H9 (cell line): ENCODE measurements around the gene USP9X. TPM values are rescaled to one million over a fixed set of nuclear protein-coding genes. Genes with fewer than 3 reads are reported as not detected.

Experiments used
- DNase-seq: peaks from one replicate; pipeline ENCODE4 v3.0.0-alpha.2; 2017
- H2AFZ ChIP-seq: one replicate; pipeline ENCODE4 v1.6.1; 2013; ENCODE audit warnings: mild to moderate bottlenecking, low read length, control low read depth, moderate library complexity
- H2AK5ac ChIP-seq: 2 replicates; pipeline ENCODE4 v1.6.1; 2013; ENCODE audit warnings: low read length, control low read depth, mixed read lengths; ENCODE audit not compliant: insufficient read length
- H2BK120ac ChIP-seq: one replicate; pipeline ENCODE4 v1.6.1; 2013; ENCODE audit warnings: low read depth, mild to moderate bottlenecking, low read length, control low read depth, inconsistent platforms; ENCODE audit not compliant: poor library complexity, severe bottlenecking
- H2BK12ac ChIP-seq: 2 replicates; pipeline ENCODE4 v1.6.1; 2013; ENCODE audit warnings: low read length, control low read depth, mixed read lengths, low read depth; ENCODE audit not compliant: insufficient read length
- H2BK15ac ChIP-seq: 2 replicates; pipeline ENCODE4 v1.6.1; 2013; ENCODE audit warnings: low read depth, low read length, control low read depth
- H2BK20ac ChIP-seq: one replicate; pipeline ENCODE4 v1.6.1; 2013; ENCODE audit warnings: low read depth, mild to moderate bottlenecking, low read length, control low read depth, inconsistent platforms; ENCODE audit not compliant: poor library complexity, severe bottlenecking
- H2BK5ac ChIP-seq: 2 replicates; pipeline ENCODE4 v1.6.1; 2013; ENCODE audit warnings: low read length, control low read depth, mixed read lengths; ENCODE audit not compliant: insufficient read length
- H3K14ac ChIP-seq: 2 replicates; pipeline ENCODE4 v1.6.1; 2013; ENCODE audit warnings: low read length, control low read depth; ENCODE audit not compliant: insufficient read depth
- H3K18ac ChIP-seq: 2 replicates; pipeline ENCODE4 v1.6.1; 2013; ENCODE audit warnings: low read depth, mild to moderate bottlenecking, mixed read lengths, low read length, control low read depth; ENCODE audit not compliant: insufficient read length
- H3K23ac ChIP-seq: 2 replicates; pipeline ENCODE4 v1.6.1; 2013; ENCODE audit warnings: low read length, control low read depth, mixed read lengths, low read depth; ENCODE audit not compliant: insufficient read length
- H3K23me2 ChIP-seq: 2 replicates; pipeline ENCODE4 v1.6.1; 2013; ENCODE audit warnings: low read depth, mild to moderate bottlenecking, mixed read lengths, low read length, control low read depth; ENCODE audit not compliant: insufficient read length, poor library complexity, severe bottlenecking
- H3K27ac ChIP-seq: 2 replicates; pipeline ENCODE4 v1.5.1; 2013; ENCODE audit warnings: low read length, control low read depth, mixed read lengths, low read depth; ENCODE audit not compliant: insufficient read length
- H3K27me3 ChIP-seq: 2 replicates; pipeline ENCODE4 v1.6.1; 2013; ENCODE audit warnings: low read length, control low read depth, inconsistent platforms; ENCODE audit not compliant: insufficient read depth
- H3K4ac ChIP-seq: 2 replicates; pipeline ENCODE4 v1.6.1; 2013; ENCODE audit warnings: low read depth, mild to moderate bottlenecking, control low read depth, inconsistent platforms, low read length, moderate library complexity
- H3K4me1 ChIP-seq: 2 replicates; pipeline ENCODE4 v1.6.1; 2013; ENCODE audit warnings: low read length, control low read depth, inconsistent platforms; ENCODE audit not compliant: insufficient read depth
- H3K4me2 ChIP-seq: 2 replicates; pipeline ENCODE4 v1.6.1; 2013; ENCODE audit warnings: low read length, control low read depth, mixed read lengths; ENCODE audit not compliant: insufficient read length, insufficient read depth
- H3K56ac ChIP-seq: 2 replicates; pipeline ENCODE4 v1.6.1; 2013; ENCODE audit warnings: low read depth, mild to moderate bottlenecking, mixed read lengths, low read length, control low read depth; ENCODE audit not compliant: insufficient read length
- H3K79me1 ChIP-seq: 2 replicates; pipeline ENCODE4 v1.6.1; 2013; ENCODE audit warnings: low read depth, mild to moderate bottlenecking, moderate library complexity, low read length, control low read depth, inconsistent platforms; ENCODE audit not compliant: insufficient read depth, poor library complexity, severe bottlenecking
- H3K79me2 ChIP-seq: 2 replicates; pipeline ENCODE4 v1.6.1; 2013; ENCODE audit warnings: low read length, control low read depth, inconsistent platforms; ENCODE audit not compliant: insufficient read depth
- H3K9ac ChIP-seq: 2 replicates; pipeline ENCODE4 v1.6.1; 2013; ENCODE audit warnings: low read length, control low read depth, mixed read lengths; ENCODE audit not compliant: insufficient read length; ENCODE audit errors: extremely low read depth
- H3K9me3 ChIP-seq: one replicate; pipeline ENCODE4 v1.6.1; 2013; ENCODE audit warnings: low read depth, low read length, inconsistent platforms; ENCODE audit not compliant: control insufficient read depth
- H3T11ph ChIP-seq: one replicate; pipeline ENCODE4 v1.6.1; 2013; ENCODE audit warnings: mild to moderate bottlenecking, low read length, control low read depth, inconsistent platforms
- H4K20me1 ChIP-seq: one replicate; pipeline ENCODE4 v1.6.1; 2013; ENCODE audit not compliant: control insufficient read depth, insufficient read length, insufficient read depth
- H4K5ac ChIP-seq: 2 replicates; pipeline ENCODE4 v1.6.1; 2013; ENCODE audit warnings: low read depth, mild to moderate bottlenecking, mixed read lengths, low read length, control low read depth; ENCODE audit not compliant: insufficient read length
- H4K8ac ChIP-seq: replicated peaks from 2 replicates; pipeline ENCODE4 v1.6.1; 2013; ENCODE audit warnings: low read length, control low read depth, mixed read lengths, low read depth; ENCODE audit not compliant: insufficient read length
- H4K91ac ChIP-seq: 2 replicates; pipeline ENCODE4 v1.6.1; 2013; ENCODE audit warnings: low read depth, mild to moderate bottlenecking, moderate library complexity, mixed read lengths, low read length, control low read depth; ENCODE audit not compliant: insufficient read length
- H3K27ac Mint-ChIP-seq, 3 experiments: 2 replicates in 2 of 3; 3 replicates in 1 of 3; pipeline ENCODE4 v1.8.0; 2020 to 2021; ENCODE audit warnings: mixed read lengths in 3 of 3, mild to moderate bottlenecking in 1 of 3, moderate library complexity in 1 of 3
- H3K27me3 Mint-ChIP-seq: 2 replicates; pipeline ENCODE4 v1.8.0; 2021; ENCODE audit warnings: low read depth, mild to moderate bottlenecking, moderate library complexity, mixed read lengths
- H3K36me3 Mint-ChIP-seq, 3 experiments: 2 replicates in 2 of 3; 3 replicates in 1 of 3; pipeline ENCODE4 v1.8.0; 2020 to 2021; ENCODE audit warnings: low read depth in 3 of 3, mixed read lengths in 3 of 3; ENCODE audit not compliant: insufficient read depth in 1 of 3
- H3K4me1 Mint-ChIP-seq, 2 experiments: 2 replicates each; pipeline ENCODE4 v1.8.0; 2020; ENCODE audit warnings: mixed read lengths in 2 of 2
- H3K4me3 Mint-ChIP-seq, 2 experiments: 2 replicates in 1 of 2; 3 replicates in 1 of 2; pipeline ENCODE4 v1.8.0; 2020 to 2021; ENCODE audit warnings: mild to moderate bottlenecking in 2 of 2, mixed read lengths in 2 of 2, moderate library complexity in 1 of 2
- H3K9me3 Mint-ChIP-seq, 2 experiments: 2 replicates in 1 of 2; 3 replicates in 1 of 2; pipeline ENCODE4 v1.8.0; 2020; ENCODE audit warnings: mild to moderate bottlenecking in 2 of 2, mixed read lengths in 2 of 2, moderate library complexity in 1 of 2
- WGBS: extraction: QIAGEN DNeasy Blood & Tissue Kit; methylation state at CpG from one replicate; pipeline ENCODE4 v1.1.7; 2013; ENCODE audit warnings: missing lambda C conversion rate, low lambda C conversion rate, mixed read lengths; ENCODE audit not compliant: insufficient read length; ENCODE audit errors: extremely low coverage; 5-methylcytosine and 5-hydroxymethylcytosine counted together
- total RNA-seq: library from RNA; stranded (reverse); gene quantifications from 2 replicates; pipeline ENCODE4 v1.2.1, GENCODE V29; 2021
- TF ChIP-seq, protein P1 (sequence below): fragments of 200-600 bp; sonication (generic); conservative IDR thresholded peaks from 3 replicates; pipeline ENCODE4 v1.8.0; 2021; ENCODE audit warnings: antibody characterized with exemption, mild to moderate bottlenecking

USP9X gene
- total RNA-seq, 1 experiment from 2014 or later = 284 TPM

DNA sequence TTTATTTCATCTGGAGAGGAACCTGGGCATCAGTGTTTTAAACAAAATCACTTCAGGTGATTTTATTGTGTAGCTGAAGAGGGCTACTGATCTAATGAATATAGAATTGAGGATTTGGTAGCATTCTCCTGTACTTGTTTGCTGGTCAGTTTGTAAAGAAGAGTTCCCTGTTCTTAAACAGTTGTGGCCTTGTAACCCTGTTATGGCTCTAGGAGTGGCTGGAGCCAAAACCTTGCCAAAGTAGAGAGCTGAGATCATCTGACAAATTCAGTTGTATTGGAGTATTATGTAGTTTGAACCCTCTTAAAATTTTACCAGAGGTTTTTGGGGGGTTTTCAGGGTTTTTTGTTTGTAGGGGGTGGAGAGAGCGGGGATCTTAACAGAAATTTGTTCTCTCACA, 36.5 kb downstream of the USP9X start:
- H2BK5ac ChIP-seq = no peak overlapping the region
- H3K9me3 ChIP-seq = no peaks in the 10 kb centered on the region
- H3K79me2 ChIP-seq = peaks cover 81% of the 10 kb centered on the region
- Mint-ChIP-seq H3K27me3 (0 out of 2 replicates have a peak, but pooled peaks cover 1% of the 10 kb centered on the region), H3K36me3 (peaks cover 23 to 73% (median 55%) of the 10 kb centered on the region in 3 experiments), H3K4me3 (no peak overlapping the region), H3K27ac (peak overlapping the region in 1 of 3 experiments; percentile 93; a peak in 3 of 7 replicates), H3K9me3 (peaks cover 62 to 65% of the 10 kb centered on the region in 2 experiments), H3K4me1 (peaks cover 31 to 64% of the 10 kb centered on the region in 2 experiments)
- no peak overlapping the region for H2BK20ac ChIP-seq
- no peak overlapping the region for H4K5ac ChIP-seq
- peaks cover 10% of the 10 kb centered on the region; the same call in 1 of the 2 replicates for H3K4me1 ChIP-seq
- no peak overlapping the region for H2BK15ac ChIP-seq
- H3K56ac ChIP-seq = no peak overlapping the region
- H2BK12ac ChIP-seq = no peak overlapping the region
- H3K14ac ChIP-seq = no peak overlapping the region
- H2BK120ac ChIP-seq = no peak overlapping the region
- H3K18ac ChIP-seq = no peak overlapping the region
- no peak overlapping the region for H3K27ac ChIP-seq
- H4K8ac ChIP-seq = no peak overlapping the region
- H3K23ac ChIP-seq = no peak overlapping the region
- no peak overlapping the region for H3T11ph ChIP-seq
- H4K20me1 ChIP-seq = no peaks in the 10 kb centered on the region
- H3K23me2 ChIP-seq = no peaks in the 10 kb centered on the region
- no peak overlapping the region for H4K91ac ChIP-seq
- H3K9ac ChIP-seq = no peak overlapping the region
- H2AK5ac ChIP-seq = no peak overlapping the region
- no peaks in the 10 kb centered on the region for H3K27me3 ChIP-seq
- DNase-seq = no peak
- TF ChIP-seq, protein P1, sequence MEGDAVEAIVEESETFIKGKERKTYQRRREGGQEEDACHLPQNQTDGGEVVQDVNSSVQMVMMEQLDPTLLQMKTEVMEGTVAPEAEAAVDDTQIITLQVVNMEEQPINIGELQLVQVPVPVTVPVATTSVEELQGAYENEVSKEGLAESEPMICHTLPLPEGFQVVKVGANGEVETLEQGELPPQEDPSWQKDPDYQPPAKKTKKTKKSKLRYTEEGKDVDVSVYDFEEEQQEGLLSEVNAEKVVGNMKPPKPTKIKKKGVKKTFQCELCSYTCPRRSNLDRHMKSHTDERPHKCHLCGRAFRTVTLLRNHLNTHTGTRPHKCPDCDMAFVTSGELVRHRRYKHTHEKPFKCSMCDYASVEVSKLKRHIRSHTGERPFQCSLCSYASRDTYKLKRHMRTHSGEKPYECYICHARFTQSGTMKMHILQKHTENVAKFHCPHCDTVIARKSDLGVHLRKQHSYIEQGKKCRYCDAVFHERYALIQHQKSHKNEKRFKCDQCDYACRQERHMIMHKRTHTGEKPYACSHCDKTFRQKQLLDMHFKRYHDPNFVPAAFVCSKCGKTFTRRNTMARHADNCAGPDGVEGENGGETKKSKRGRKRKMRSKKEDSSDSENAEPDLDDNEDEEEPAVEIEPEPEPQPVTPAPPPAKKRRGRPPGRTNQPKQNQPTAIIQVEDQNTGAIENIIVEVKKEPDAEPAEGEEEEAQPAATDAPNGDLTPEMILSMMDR = no peak
- H3K79me1 ChIP-seq = peaks cover 2% of the 10 kb centered on the region
- no peak overlapping the region for H2AFZ ChIP-seq
- WGBS = no CpG with 5 or more reads among the region's 1 CpG
- no peak overlapping the region for H3K4ac ChIP-seq
- H3K4me2 ChIP-seq = no peak overlapping the region
